ENCODE data around the gene ATP5F1A.

Gene ATP5F1A

GRCh38 chr18:46061796-46062195 lies 36.3 kb downstream of the ATP5F1A start:
- TF ChIP-seq CTCF (IDR thresholded peaks at IDR 0.05), result no peak

- no peak for TF ChIP-seq CTCF (IDR thresholded peaks at IDR 0.05)
Observed at GRCh38 chr18:46061387-46061786, 36.7 kb downstream of the ATP5F1A start.

- no peak for TF ChIP-seq CTCF (IDR thresholded peaks at IDR 0.05)
Observed at GRCh38 chr18:46060359-46060841, 37.7 kb downstream of the ATP5F1A start.

GRCh38 chr18:46055838-46056230 lies 42.3 kb downstream of the ATP5F1A start:
- TF ChIP-seq CTCF (IDR thresholded peaks at IDR 0.05), result no peak

- TF ChIP-seq CTCF (IDR thresholded peaks at IDR 0.05), result no peak
Observed at GRCh38 chr18:46054956-46055837, 42.9 kb downstream of the ATP5F1A start.

GRCh38 chr18:46053368-46054095 lies 44.6 kb downstream of the ATP5F1A start:
- TF ChIP-seq CTCF (IDR thresholded peaks at IDR 0.05), result no peak

GRCh38 chr18:46051731-46052461 lies 46.2 kb downstream of the ATP5F1A start:
- TF ChIP-seq CTCF (IDR thresholded peaks at IDR 0.05), result no peak
